Femur (tissue), 1 donor: ENCODE data around the gene HCFC1.

ENCODE experiments used
- DNase-seq: peaks from one replicate; pipeline ENCODE4 v3.0.0-alpha.2; 2017

HCFC1 gene

DNA sequence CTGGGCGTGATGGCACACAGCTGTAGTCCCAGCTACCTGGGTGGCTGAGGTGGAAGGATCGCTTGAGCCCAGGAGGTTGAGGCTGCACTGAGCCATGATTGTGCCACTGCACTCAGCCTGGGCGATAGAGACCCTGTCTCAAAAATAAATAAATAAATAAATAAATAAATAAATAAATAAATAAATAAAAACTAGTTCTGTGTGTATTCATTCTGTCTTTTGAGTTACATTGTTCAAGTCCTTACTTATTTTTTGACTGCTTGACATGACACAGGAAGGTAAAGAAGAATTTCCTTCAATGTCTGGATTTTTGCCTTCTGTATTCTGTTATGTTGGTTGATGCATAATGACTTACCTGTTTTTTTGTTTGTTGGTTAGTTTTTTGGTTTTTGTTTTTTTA, 34.6 kb downstream of the HCFC1 start:
- no peak for DNase-seq

DNA sequence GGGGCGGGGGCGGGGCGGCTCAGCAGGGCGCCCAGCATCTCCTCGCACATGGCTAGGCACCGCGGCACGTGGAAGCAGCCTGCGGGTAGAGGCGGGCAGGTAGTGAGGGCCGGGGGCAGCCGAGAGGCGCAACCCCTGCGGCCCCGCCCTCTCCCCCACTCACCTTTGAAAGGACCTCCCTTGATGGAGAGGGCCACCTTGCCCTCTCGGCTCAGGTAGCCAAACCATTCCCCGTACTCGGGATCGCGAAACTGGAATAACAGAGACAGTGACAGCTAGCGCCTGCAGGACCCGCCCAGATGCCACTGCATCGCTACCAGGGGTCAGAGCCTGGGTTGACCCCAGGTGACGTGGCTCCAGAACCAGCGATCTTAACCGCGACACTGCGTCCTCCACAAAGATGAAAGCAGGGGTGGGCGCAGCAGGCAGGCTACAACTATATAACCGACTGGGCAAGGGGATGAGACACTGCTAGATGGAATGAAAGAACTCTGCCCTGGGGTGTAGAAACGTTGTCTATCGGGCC, 36.2 kb downstream of the HCFC1 start:
- no peak for DNase-seq

- DNase-seq: peak; percentile 85
These were observed 36.8 kb downstream of the HCFC1 start, which contains the start of gene NAA10 for GRCh38 chrX:153934762-153935325. NAA10 (minus strand) TSS chrX:153935037; CDS start chrX:153934904, 133 bp downstream.

GRCh38 chrX:153934148-153934761, 37.4 kb downstream of the HCFC1 start:
- DNase-seq: no peak

DNA sequence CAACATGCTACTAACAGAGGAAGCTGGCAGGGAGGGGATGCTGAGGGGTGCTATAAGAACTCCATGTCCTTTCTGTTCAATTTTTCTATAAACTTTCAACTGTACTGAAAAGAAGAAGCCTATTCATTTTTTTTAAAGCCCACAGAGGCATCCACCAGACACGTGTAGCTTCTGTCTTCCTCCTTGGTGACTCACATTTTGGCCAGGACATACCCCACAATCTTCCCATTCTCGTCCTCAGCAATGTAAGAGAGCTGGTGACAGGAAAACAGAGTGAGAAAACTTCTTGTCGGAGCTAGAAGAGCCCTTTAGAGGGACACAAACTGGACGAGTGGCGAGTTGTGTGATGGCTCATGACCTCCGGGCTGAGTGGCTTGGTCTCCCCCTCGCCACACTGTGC, 37.9 kb downstream of the HCFC1 start:
- no peak for DNase-seq

- DNase-seq: no peak
These were observed 39.2 kb downstream of the HCFC1 start for GRCh38 chrX:153932220-153932915.

- no peak for DNase-seq
These were observed 39.9 kb downstream of the HCFC1 start for GRCh38 chrX:153931748-153932147.

- no peak for DNase-seq
These were observed 40.5 kb downstream of the HCFC1 start for GRCh38 chrX:153931151-153931550.

DNA sequence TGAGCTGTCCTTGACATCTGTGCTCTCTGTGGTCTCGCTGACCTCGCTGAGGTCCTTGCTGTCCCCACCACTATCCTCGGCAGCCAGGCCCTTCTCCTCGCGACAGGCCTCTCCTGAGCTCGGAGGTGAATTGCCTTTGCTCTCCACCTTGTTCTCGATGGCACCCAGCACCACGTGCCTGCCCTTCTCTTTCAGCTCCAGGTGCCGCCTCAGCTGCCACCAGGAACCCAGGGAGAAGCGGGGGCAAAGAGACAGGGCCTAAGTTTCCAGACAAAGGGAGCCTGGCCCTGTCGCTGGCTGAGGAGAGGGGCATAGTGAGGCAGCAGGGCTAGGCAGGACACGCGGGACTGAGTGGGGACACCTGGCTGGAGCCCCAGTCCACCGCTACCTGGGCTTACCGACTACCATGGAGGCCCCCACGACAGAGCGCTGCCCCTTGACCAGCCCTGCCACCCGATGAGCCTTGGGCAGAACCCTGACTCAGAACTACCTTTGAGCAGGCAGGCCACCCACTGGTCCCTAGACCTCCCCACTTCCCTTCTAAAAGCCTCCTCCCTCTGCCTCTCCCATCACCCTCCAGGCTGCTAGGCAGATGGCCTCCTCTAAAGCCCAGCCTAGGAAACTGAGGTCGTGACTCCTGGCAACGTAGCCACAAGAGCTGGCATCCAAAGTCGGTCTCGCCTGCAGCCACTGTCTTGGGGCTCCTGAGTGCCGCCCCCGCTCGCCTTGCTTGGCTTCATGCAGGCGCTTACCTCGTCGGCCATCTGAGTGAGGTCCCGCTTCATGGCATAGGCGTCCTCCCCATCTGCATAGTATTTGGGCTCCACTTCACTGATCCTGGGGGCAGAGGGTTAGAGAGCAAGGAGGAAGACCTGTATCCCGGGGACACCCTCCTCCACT, 41.4 kb downstream of the HCFC1 start:
- DNase-seq: no peak

- no peak for DNase-seq
These were observed 42.0 kb downstream of the HCFC1 start for GRCh38 chrX:153929576-153929975.

DNA sequence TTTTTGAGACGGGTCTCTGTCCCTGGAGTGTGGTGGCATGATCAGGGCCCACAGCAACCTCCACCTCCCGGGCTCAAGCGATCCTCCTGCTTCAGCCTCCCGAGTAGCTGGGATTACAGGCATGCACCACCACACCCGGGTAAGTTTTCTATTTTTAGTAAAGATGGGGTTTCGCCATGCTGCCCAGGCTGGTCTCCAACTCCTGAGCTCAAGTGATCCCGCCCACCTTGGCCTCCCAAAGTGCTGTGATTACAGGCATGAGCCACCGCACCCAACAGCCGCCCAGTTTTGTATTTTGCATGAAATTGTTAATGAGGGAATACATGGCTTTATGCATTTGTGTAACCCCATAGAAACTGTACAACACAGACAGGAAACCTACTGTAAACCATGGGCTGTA, 42.8 kb downstream of the HCFC1 start:
- no peak for DNase-seq

- peak; percentile 98 for DNase-seq
These were observed 43.5 kb downstream of the HCFC1 start for GRCh38 chrX:153927922-153928760.

DNA sequence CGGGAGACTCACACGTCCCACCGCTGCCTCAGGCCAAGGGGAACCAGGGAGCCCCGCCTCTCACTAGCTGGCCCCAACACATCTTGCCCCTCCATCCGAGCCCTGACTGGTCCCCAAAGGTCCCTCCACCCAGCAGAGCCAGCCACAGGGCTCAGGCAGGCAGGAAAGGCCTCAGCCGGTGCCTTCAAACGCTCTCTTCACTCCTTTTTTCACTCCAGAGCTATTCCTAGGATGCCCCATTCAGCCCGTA, 44.0 kb downstream of the HCFC1 start:
- no peak for DNase-seq

GRCh38 chrX:153926858-153927671, 44.6 kb downstream of the HCFC1 start:
- peak; percentile 86 for DNase-seq

DNA sequence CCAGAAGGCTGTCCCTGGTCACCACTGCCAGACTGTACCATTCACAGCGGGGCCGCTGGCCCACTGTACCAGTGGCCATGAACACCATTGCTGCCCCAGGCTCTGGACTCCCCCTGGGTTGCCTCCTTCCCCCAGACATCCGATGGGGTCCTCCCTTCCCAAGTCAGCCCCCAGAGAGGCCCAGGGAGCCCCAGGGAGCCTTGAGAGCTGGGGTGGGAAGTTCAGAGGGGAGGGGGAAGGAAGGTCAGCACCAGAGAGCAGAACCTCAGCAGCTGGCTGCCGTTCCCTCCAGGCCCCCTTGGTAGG, 45.1 kb downstream of the HCFC1 start:
- no peak for DNase-seq

DNA sequence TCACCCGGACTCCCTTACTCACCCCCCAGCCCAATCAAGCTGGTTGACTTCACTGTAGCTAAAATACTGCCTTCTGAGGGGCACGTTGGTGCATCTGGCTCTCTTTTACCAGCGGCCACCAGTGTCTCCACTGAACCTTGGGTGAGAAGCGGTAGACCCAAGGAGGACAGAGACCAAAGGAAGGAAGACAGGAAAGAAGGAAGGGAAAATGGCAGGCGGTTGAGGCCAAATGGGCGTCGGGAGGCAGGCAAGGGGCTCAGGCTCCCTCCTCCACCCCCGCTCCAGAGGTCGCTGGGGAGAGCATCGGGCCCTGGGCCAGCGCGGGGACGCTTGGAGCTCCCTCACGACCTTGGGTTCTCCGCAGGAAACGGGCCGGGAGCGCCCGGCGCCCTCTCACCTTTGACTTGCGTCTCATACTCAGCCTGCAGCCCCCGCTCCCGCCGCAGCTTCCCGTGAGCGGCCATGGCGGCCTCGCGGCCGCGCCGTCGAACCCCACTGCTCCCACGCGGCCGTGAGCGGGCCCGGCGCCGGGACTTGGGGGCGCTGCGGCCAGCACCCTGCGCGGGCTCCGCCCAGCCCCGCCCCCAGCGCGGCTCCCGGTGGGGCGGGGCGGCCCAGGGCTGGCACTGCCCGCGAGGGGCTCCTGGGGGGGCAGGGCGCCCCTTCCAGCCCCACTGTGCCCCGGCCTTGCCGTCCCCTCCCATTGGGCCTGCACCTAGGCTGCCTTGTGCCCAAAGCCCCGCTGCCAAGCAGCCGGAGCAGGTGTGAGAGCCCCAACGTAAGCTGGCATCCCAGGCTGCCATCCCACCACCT, 45.7 kb downstream of the HCFC1 start, which contains the start of gene ARHGAP4:
Gene ARHGAP4, minus strand, starts transcription at position 526 of the 813 bp plus-strand sequence. Its CDS starts 62 bp downstream, at position 464.
- no peak for DNase-seq

GRCh38 chrX:153925387-153925738, 46.3 kb downstream of the HCFC1 start:
- DNase-seq: no peak

- peak; percentile 47 for DNase-seq
These were observed 47.3 kb downstream of the HCFC1 start for GRCh38 chrX:153924149-153924861.

GRCh38 chrX:153922932-153923857, 48.4 kb downstream of the HCFC1 start:
- peak; percentile 82 for DNase-seq
